Neural cell (in vitro differentiated cells): Measurements from ENCODE around the gene TYR.
"Not testable (repeated sequence)": the region's sequence is repeated elsewhere in the genome, so short reads cannot be mapped to it uniquely, and the experiment has no call there.

Source experiments
- EP300 ChIP-seq: fragments of 450-650 bp; conservative IDR thresholded peaks from 2 replicates; pipeline ENCODE4 v1.6.1; 2014; ENCODE audit warnings: antibody characterized with exemption, mild to moderate bottlenecking, moderate library complexity; ENCODE audit not compliant: poor library complexity, severe bottlenecking
- EZH2 ChIP-seq: fragments of 200-600, 300-800 bp; shearing (Covaris generic), sonication (generic); IDR thresholded peaks from 2 replicates; pipeline ENCODE4 v1.6.1; 2014; ENCODE audit warnings: antibody characterized with exemption, low read length, borderline replicate concordance, mild to moderate bottlenecking; ENCODE audit not compliant: insufficient read depth, poor library complexity, severe bottlenecking
- MXI1 ChIP-seq: fragments of 450-650 bp; conservative IDR thresholded peaks from 2 replicates; pipeline ENCODE4 v1.6.1; 2014; ENCODE audit warnings: antibody characterized with exemption, mild to moderate bottlenecking; ENCODE audit not compliant: poor library complexity, severe bottlenecking
- POLR2AphosphoS5 ChIP-seq: IDR thresholded peaks from 2 replicates; pipeline ENCODE4 v1.6.1; 2012
- SMC3 ChIP-seq: fragments of 450-650 bp; conservative IDR thresholded peaks from 2 replicates; pipeline ENCODE4 v1.6.1; 2014; ENCODE audit warnings: antibody characterized with exemption, mild to moderate bottlenecking, moderate library complexity; ENCODE audit not compliant: poor library complexity
- TF ChIP-seq, protein P1 (sequence below): fragments of 450-650 bp; IDR thresholded peaks from 2 replicates; pipeline ENCODE4 v1.5.1; 2014; ENCODE audit warnings: antibody characterized with exemption, mild to moderate bottlenecking, moderate library complexity; ENCODE audit not compliant: poor library complexity, severe bottlenecking

DNA sequence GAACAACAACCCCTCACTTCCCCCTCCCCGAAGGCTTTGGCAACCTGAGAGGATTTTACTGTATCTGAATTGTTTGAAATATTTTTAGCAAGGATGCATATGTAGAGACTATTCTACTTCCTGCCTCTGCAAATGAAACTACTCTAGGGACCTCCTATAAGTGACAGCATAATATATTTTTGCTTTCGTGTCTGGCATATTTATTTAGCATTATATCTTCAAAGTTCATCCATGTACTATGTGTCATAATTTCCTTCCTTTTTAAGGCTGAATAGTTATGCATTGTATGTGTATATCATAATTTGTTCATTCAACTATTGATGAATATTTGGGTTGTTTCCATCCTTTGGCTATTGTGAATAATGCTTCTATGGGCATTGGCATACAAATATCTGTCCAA is 160.4 kb downstream of the TYR start:
- TF ChIP-seq, protein P1, sequence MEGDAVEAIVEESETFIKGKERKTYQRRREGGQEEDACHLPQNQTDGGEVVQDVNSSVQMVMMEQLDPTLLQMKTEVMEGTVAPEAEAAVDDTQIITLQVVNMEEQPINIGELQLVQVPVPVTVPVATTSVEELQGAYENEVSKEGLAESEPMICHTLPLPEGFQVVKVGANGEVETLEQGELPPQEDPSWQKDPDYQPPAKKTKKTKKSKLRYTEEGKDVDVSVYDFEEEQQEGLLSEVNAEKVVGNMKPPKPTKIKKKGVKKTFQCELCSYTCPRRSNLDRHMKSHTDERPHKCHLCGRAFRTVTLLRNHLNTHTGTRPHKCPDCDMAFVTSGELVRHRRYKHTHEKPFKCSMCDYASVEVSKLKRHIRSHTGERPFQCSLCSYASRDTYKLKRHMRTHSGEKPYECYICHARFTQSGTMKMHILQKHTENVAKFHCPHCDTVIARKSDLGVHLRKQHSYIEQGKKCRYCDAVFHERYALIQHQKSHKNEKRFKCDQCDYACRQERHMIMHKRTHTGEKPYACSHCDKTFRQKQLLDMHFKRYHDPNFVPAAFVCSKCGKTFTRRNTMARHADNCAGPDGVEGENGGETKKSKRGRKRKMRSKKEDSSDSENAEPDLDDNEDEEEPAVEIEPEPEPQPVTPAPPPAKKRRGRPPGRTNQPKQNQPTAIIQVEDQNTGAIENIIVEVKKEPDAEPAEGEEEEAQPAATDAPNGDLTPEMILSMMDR, result not testable (repeated sequence)
- TF ChIP-seq SMC3, POLR2AphosphoS5, MXI1, EZH2: not testable (repeated sequence)
- TF ChIP-seq EP300, result peak; percentile 37
